ENCODE data around the gene NUDT16.

DNA sequence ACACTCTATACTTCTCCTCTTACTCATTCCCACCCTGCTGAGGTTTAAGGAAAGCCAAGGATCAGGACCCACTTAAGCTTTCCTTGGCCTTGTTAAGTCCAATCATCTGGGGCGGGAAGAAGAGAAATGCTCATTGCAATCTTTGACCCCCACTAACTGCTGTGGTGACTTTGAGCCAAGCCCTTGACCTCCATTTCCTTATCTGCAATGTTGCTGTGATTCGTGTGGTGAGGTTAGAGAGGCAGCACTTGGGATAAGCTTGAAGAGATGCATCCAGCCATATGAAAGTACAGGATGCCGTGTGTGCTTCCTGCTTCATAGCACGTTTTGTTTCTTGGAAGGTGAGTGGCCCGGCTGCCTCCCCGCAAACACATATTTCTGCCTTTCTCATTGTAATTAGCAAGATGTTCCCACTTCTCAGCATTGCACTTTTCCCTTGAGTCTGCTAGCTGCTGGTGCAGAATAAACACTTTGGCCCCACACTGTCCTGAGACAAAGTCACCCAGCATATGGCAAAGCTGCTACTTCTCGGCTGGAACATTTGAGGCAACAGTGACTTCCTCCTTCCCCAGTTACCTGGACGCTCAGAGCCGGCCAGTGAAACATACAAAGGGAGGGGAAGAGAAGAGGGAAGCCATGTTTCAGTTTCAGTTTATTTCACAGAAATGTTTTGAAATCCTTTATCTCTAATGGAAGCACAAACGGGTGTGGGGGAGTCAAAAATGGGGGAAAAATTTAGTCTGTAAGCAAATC lies 10.5 kb upstream of the NUDT16 start:
- TF ChIP-seq, protein P1, sequence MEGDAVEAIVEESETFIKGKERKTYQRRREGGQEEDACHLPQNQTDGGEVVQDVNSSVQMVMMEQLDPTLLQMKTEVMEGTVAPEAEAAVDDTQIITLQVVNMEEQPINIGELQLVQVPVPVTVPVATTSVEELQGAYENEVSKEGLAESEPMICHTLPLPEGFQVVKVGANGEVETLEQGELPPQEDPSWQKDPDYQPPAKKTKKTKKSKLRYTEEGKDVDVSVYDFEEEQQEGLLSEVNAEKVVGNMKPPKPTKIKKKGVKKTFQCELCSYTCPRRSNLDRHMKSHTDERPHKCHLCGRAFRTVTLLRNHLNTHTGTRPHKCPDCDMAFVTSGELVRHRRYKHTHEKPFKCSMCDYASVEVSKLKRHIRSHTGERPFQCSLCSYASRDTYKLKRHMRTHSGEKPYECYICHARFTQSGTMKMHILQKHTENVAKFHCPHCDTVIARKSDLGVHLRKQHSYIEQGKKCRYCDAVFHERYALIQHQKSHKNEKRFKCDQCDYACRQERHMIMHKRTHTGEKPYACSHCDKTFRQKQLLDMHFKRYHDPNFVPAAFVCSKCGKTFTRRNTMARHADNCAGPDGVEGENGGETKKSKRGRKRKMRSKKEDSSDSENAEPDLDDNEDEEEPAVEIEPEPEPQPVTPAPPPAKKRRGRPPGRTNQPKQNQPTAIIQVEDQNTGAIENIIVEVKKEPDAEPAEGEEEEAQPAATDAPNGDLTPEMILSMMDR (IDR thresholded peaks at IDR 0.05) = no peak
- no peak for TF ChIP-seq POLR2A (IDR thresholded peaks at IDR 0.05)

All from prostate gland (tissue), 2 donors.